HepG2 (cell line): Measurements from ENCODE around the gene FUOM. TPM values are rescaled to one million over a fixed set of nuclear protein-coding genes. Genes with fewer than 3 reads are reported as not detected.

Experiments used
- BRCA1 ChIP-seq: sonication (generic); formaldehyde crosslinking; IDR thresholded peaks from 2 replicates; pipeline ENCODE4 v1.4.0; 2020; ENCODE audit warnings: missing genetic modification reagents
- CHCHD3 ChIP-seq: sonication (generic); formaldehyde crosslinking; IDR thresholded peaks from 2 replicates; pipeline ENCODE4 v1.8.0; 2022; ENCODE audit warnings: mild to moderate bottlenecking, missing genetic modification reagents, moderate library complexity
- EZH2 ChIP-seq: conservative IDR thresholded peaks from 2 replicates; pipeline ENCODE4 v1.6.1; 2012; ENCODE audit warnings: mild to moderate bottlenecking, low read depth, low read length, moderate library complexity
- HMGA1 ChIP-seq: sonication (generic); formaldehyde crosslinking; conservative IDR thresholded peaks from 2 replicates; pipeline ENCODE4 v1.4.0; 2020; ENCODE audit warnings: missing genetic modification reagents
- MIXL1 ChIP-seq: IDR thresholded peaks from 2 replicates; pipeline ENCODE4 v1.6.1; 2016
- RORA ChIP-seq: sonication (generic); formaldehyde crosslinking; IDR thresholded peaks from 2 replicates; pipeline ENCODE4 v1.5.0; 2020; ENCODE audit warnings: mild to moderate bottlenecking, missing genetic modification reagents, moderate library complexity
- ZNF121 ChIP-seq: sonication (generic); formaldehyde crosslinking; IDR thresholded peaks from 2 replicates; pipeline ENCODE4 v1.5.0; 2020; ENCODE audit warnings: mild to moderate bottlenecking, missing genetic modification reagents
- ZNF17 ChIP-seq: sonication (generic); formaldehyde crosslinking; IDR thresholded peaks from 2 replicates; pipeline ENCODE4 v1.5.0; 2020; ENCODE audit warnings: mild to moderate bottlenecking, missing genetic modification reagents
- ZNF24 ChIP-seq: fragments of 450-650 bp; IDR thresholded peaks from 2 replicates; pipeline ENCODE4 v1.6.1; 2017; ENCODE audit warnings: antibody characterized with exemption, mild to moderate bottlenecking
- ZNF614 ChIP-seq: IDR thresholded peaks from 2 replicates; pipeline ENCODE4 v1.6.1; 2018; ENCODE audit warnings: missing biosample characterization, missing genetic modification reagents, inconsistent platforms, borderline replicate concordance
- ZNF616 ChIP-seq: sonication (generic); formaldehyde crosslinking; IDR thresholded peaks from 2 replicates; pipeline ENCODE4 v1.5.0; 2020; ENCODE audit warnings: low read depth, mild to moderate bottlenecking, missing genetic modification reagents
- ZNF749 ChIP-seq: sonication (generic); formaldehyde crosslinking; IDR thresholded peaks from 2 replicates; pipeline ENCODE4 v1.8.0; 2022; ENCODE audit warnings: mild to moderate bottlenecking, missing genetic modification reagents, moderate library complexity, borderline replicate concordance
- polyA plus RNA-seq, 8 experiments: library from polyadenylated mRNA; depleted of rRNA in 3 of 8; stranded (reverse) in 7 of 8; unstranded in 1 of 8; fragments of >200 nt; fragmentation: Illumina TruSeq in 4 of 8; extraction: Trizol in 4 of 8; gene quantifications; 2 replicates each; pipeline versions ENCODE4 v1.2.1 to v1.2.3, GENCODE V29; 2011 to 2016; ENCODE audit warnings: low read depth in 4 of 8, missing spikeins in 1 of 8, mixed read lengths in 1 of 8; ENCODE audit not compliant: insufficient read depth in 1 of 8
- total RNA-seq, 5 experiments: library from RNA; depleted of rRNA; stranded (reverse); fragments of >200 nt; fragmentation: Illumina TruSeq; extraction: Trizol; gene quantifications; 2 replicates each; pipeline ENCODE4 v1.2.3, GENCODE V29; 2016; ENCODE audit warnings: low read depth in 1 of 5
- TF ChIP-seq, protein P1 (sequence below): sonication (generic); formaldehyde crosslinking; IDR thresholded peaks from 2 replicates; pipeline ENCODE4 v1.4.0; 2020; ENCODE audit warnings: missing genetic modification reagents
- TF ChIP-seq, protein P2 (sequence below): sonication (generic); formaldehyde crosslinking; IDR thresholded peaks from 2 replicates; pipeline ENCODE4 v1.5.0; 2020; ENCODE audit warnings: missing genetic modification reagents
- TF ChIP-seq, protein P3 (sequence below): sonication (generic); formaldehyde crosslinking; IDR thresholded peaks from 2 replicates; pipeline ENCODE4 v1.9.0; 2021; ENCODE audit warnings: missing genetic modification reagents, mild to moderate bottlenecking, borderline replicate concordance
- TF ChIP-seq, protein P4 (sequence below): sonication (generic); formaldehyde crosslinking; IDR thresholded peaks from 2 replicates; pipeline ENCODE4 v1.5.0; 2020; ENCODE audit warnings: mild to moderate bottlenecking, missing genetic modification reagents
- TF ChIP-seq, protein P5 (sequence below): sonication (generic); formaldehyde crosslinking; IDR thresholded peaks from 2 replicates; pipeline ENCODE4 v1.4.0; 2020; ENCODE audit warnings: missing genetic modification reagents

FUOM gene
- total and polyA plus RNA-seq, 2 of the 13 experiments (the other 11 are each of a cell fraction or from before 2014, with no cell fraction given), result 27.5 to 60.4 TPM

DNA sequence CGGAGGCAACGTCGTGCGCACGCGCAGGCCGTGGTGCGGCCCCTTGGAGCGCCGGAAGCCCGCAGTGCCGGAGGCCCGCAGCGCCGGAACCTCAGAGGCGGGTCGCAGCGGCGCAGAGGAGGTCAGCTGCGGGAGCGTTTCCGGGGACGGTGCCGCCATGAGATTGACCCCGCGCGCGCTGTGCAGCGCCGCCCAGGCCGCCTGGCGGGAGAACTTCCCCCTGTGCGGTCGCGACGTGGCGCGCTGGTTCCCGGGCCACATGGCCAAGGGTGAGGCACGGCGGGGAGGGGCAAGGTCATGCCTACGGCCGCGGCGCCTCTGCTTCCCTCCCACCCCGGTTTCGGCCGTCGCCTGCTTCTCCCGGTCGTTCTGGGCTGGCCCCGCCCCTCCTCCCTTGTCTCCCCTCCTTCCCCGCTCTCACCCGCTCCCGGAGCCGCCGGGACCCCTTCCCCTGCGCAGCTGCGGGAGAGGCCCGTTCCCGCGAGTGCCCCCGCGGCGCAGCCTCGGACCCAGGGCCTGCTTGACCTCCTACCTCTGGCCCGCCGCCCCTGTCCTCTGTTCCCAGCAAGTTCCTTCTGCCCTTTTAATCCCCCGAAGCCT lies 36.3 kb upstream of the FUOM start, which contains the start of gene MTG1 (continued):
- TF ChIP-seq, protein P1, sequence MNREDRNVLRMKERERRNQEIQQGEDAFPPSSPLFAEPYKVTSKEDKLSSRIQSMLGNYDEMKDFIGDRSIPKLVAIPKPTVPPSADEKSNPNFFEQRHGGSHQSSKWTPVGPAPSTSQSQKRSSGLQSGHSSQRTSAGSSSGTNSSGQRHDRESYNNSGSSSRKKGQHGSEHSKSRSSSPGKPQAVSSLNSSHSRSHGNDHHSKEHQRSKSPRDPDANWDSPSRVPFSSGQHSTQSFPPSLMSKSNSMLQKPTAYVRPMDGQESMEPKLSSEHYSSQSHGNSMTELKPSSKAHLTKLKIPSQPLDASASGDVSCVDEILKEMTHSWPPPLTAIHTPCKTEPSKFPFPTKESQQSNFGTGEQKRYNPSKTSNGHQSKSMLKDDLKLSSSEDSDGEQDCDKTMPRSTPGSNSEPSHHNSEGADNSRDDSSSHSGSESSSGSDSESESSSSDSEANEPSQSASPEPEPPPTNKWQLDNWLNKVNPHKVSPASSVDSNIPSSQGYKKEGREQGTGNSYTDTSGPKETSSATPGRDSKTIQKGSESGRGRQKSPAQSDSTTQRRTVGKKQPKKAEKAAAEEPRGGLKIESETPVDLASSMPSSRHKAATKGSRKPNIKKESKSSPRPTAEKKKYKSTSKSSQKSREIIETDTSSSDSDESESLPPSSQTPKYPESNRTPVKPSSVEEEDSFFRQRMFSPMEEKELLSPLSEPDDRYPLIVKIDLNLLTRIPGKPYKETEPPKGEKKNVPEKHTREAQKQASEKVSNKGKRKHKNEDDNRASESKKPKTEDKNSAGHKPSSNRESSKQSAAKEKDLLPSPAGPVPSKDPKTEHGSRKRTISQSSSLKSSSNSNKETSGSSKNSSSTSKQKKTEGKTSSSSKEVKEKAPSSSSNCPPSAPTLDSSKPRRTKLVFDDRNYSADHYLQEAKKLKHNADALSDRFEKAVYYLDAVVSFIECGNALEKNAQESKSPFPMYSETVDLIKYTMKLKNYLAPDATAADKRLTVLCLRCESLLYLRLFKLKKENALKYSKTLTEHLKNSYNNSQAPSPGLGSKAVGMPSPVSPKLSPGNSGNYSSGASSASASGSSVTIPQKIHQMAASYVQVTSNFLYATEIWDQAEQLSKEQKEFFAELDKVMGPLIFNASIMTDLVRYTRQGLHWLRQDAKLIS (CRISPR knock-in tag), result no peak
- TF ChIP-seq, protein P2, sequence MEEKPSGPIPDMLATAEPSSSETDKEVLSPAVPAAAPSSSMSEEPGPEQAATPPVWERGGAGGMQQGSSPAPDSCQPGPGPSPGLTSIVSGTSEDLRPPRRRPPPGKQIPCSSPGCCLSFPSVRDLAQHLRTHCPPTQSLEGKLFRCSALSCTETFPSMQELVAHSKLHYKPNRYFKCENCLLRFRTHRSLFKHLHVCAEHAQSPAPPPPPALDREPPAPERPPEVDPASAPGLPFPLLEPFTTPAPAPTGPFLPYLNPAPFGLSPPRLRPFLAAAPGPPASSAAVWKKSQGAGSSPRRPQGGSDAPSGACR (CRISPR knock-in tag), result peak; percentile 96
- TF ChIP-seq, protein P3, sequence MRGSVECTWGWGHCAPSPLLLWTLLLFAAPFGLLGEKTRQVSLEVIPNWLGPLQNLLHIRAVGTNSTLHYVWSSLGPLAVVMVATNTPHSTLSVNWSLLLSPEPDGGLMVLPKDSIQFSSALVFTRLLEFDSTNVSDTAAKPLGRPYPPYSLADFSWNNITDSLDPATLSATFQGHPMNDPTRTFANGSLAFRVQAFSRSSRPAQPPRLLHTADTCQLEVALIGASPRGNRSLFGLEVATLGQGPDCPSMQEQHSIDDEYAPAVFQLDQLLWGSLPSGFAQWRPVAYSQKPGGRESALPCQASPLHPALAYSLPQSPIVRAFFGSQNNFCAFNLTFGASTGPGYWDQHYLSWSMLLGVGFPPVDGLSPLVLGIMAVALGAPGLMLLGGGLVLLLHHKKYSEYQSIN, result no peak
- TF ChIP-seq EZH2 (no peak), ZNF616 (CRISPR knock-in tag) (no peak; the same call in 1 of the 2 replicates), RORA (CRISPR knock-in tag) (no peak), BRCA1 (CRISPR knock-in tag) (no peak), HMGA1 (CRISPR knock-in tag) (no peak), MIXL1 (CRISPR knock-in tag) (peak; percentile 23; the same call in 1 of the 2 replicates), CHCHD3 (peak; percentile 93; the same call in 1 of the 2 replicates), ZNF749 (CRISPR knock-in tag) (peak; percentile 95; the same call in 1 of the 2 replicates), ZNF24 (no peak), ZNF121 (CRISPR knock-in tag) (peak; percentile 46; the same call in 1 of the 2 replicates), ZNF17 (CRISPR knock-in tag) (peak; percentile 82; the same call in 1 of the 2 replicates), ZNF614 (CRISPR knock-in tag) (peak; percentile 92)
- TF ChIP-seq, protein P4, sequence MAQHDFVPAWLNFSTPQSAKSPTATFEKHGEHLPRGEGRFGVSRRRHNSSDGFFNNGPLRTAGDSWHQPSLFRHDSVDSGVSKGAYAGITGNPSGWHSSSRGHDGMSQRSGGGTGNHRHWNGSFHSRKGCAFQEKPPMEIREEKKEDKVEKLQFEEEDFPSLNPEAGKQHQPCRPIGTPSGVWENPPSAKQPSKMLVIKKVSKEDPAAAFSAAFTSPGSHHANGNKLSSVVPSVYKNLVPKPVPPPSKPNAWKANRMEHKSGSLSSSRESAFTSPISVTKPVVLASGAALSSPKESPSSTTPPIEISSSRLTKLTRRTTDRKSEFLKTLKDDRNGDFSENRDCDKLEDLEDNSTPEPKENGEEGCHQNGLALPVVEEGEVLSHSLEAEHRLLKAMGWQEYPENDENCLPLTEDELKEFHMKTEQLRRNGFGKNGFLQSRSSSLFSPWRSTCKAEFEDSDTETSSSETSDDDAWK (CRISPR knock-in tag), result no peak
- TF ChIP-seq, protein P5, sequence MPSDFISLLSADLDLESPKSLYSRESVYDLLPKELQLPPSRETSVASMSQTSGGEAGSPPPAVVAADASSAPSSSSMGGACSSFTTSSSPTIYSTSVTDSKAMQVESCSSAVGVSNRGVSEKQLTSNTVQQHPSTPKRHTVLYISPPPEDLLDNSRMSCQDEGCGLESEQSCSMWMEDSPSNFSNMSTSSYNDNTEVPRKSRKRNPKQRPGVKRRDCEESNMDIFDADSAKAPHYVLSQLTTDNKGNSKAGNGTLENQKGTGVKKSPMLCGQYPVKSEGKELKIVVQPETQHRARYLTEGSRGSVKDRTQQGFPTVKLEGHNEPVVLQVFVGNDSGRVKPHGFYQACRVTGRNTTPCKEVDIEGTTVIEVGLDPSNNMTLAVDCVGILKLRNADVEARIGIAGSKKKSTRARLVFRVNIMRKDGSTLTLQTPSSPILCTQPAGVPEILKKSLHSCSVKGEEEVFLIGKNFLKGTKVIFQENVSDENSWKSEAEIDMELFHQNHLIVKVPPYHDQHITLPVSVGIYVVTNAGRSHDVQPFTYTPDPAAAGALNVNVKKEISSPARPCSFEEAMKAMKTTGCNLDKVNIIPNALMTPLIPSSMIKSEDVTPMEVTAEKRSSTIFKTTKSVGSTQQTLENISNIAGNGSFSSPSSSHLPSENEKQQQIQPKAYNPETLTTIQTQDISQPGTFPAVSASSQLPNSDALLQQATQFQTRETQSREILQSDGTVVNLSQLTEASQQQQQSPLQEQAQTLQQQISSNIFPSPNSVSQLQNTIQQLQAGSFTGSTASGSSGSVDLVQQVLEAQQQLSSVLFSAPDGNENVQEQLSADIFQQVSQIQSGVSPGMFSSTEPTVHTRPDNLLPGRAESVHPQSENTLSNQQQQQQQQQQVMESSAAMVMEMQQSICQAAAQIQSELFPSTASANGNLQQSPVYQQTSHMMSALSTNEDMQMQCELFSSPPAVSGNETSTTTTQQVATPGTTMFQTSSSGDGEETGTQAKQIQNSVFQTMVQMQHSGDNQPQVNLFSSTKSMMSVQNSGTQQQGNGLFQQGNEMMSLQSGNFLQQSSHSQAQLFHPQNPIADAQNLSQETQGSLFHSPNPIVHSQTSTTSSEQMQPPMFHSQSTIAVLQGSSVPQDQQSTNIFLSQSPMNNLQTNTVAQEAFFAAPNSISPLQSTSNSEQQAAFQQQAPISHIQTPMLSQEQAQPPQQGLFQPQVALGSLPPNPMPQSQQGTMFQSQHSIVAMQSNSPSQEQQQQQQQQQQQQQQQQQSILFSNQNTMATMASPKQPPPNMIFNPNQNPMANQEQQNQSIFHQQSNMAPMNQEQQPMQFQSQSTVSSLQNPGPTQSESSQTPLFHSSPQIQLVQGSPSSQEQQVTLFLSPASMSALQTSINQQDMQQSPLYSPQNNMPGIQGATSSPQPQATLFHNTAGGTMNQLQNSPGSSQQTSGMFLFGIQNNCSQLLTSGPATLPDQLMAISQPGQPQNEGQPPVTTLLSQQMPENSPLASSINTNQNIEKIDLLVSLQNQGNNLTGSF (CRISPR knock-in tag), result peak; percentile 33; the same call in 1 of the 2 replicates
